OCI-LY7 (cell line): ENCODE measurements around the gene RNF182. TPM values are rescaled to one million over a fixed set of nuclear protein-coding genes. Genes with fewer than 3 reads are reported as not detected.

Source experiments
- BruUV-seq: library from RNA; stranded (reverse); fragments of 400-500 nt; replicated peaks from 2 replicates; lab custom pipeline; 2021; lab: Mats Ljungman, UMichigan
- CTCF ChIA-PET: fragments of 300-600 bp; sonication (Branson Sonifier 250); formaldehyde crosslinking; loops from one replicate; lab custom pipeline; 2022; ENCODE audit warnings: antibody characterized with exemption; ENCODE audit not compliant: unreplicated experiment; lab: Charles Lee
- POLR2A ChIA-PET: fragments of 300-600 bp; sonication (Branson Sonifier 250); formaldehyde crosslinking; loops from one replicate; lab custom pipeline; 2022; ENCODE audit warnings: antibody characterized with exemption; lab: Charles Lee
- DNase-seq: peaks from one replicate; pipeline ENCODE4 v3.0.0-alpha.2; 2015; ENCODE audit warnings: low spot score
- H2AFZ ChIP-seq: fragments of 200-600 bp; sonication (generic), shearing (Covaris generic); 2 replicates; pipeline ENCODE4 v1.6.1; 2014; ENCODE audit warnings: mild to moderate bottlenecking, antibody characterized with exemption, low read length, moderate library complexity
- H3K27ac ChIP-seq: fragments of 200-600 bp; sonication (generic); 2 replicates; pipeline ENCODE4 v1.5.1; 2014; ENCODE audit warnings: mixed run types, low read depth, mild to moderate bottlenecking, moderate library complexity, low read length, inconsistent platforms; ENCODE audit not compliant: poor library complexity, severe bottlenecking
- H3K36me3 ChIP-seq: fragments of 200-600 bp; sonication (generic); 2 replicates; pipeline ENCODE4 v1.6.1; 2014; ENCODE audit warnings: mild to moderate bottlenecking, antibody characterized with exemption, low read length, moderate library complexity, mixed read lengths; ENCODE audit not compliant: insufficient read depth
- H3K4me1 ChIP-seq: fragments of 200-600 bp; sonication (generic); 2 replicates; pipeline ENCODE4 v1.5.1; 2014; ENCODE audit warnings: mild to moderate bottlenecking, low read length; ENCODE audit not compliant: insufficient read depth, poor library complexity, severe bottlenecking
- H3K4me2 ChIP-seq: fragments of 200-600 bp; sonication (generic); 2 replicates; pipeline ENCODE4 v1.6.1; 2014; ENCODE audit warnings: mild to moderate bottlenecking, low read length
- H3K4me3 ChIP-seq: fragments of 200-600 bp; sonication (generic); 2 replicates; pipeline ENCODE4 v1.5.1; 2014; ENCODE audit warnings: mild to moderate bottlenecking, low read depth, low read length; ENCODE audit not compliant: poor library complexity, severe bottlenecking
- H3K79me2 ChIP-seq: fragments of 200-600 bp; sonication (generic); 2 replicates; pipeline ENCODE4 v1.6.1; 2016; ENCODE audit warnings: low read depth, mild to moderate bottlenecking, low read length, moderate library complexity, mixed read lengths; ENCODE audit not compliant: insufficient read depth
- H3K9me2 ChIP-seq: fragments of 200-600 bp; sonication (generic); 2 replicates; pipeline ENCODE4 v1.6.1; 2016; ENCODE audit warnings: mild to moderate bottlenecking, low read length, mixed read lengths; ENCODE audit not compliant: insufficient read depth
- H3K9me3 ChIP-seq: fragments of 200-600 bp; sonication (generic); 2 replicates; pipeline ENCODE4 v1.6.1; 2014; ENCODE audit warnings: mild to moderate bottlenecking, mixed run types, low read length, mixed read lengths
- H4K20me1 ChIP-seq: fragments of 200-600 bp; sonication (generic); 2 replicates; pipeline ENCODE4 v1.6.1; 2014; ENCODE audit warnings: mild to moderate bottlenecking, antibody characterized with exemption, low read length, moderate library complexity, mixed read lengths; ENCODE audit not compliant: insufficient read depth
- EZH2phosphoT487 ChIP-seq: fragments of 200-600 bp; sonication (generic); IDR thresholded peaks from 2 replicates; pipeline ENCODE4 v1.6.1; 2018; ENCODE audit warnings: low read depth, borderline replicate concordance, mild to moderate bottlenecking, mixed run types, antibody characterized with exemption, low read length, moderate library complexity, mixed read lengths
- intact Hi-C: fragments of 100-400 bp; cut with micrococcal nuclease; formaldehyde crosslinking; loops from one replicate; pipeline ENCODE4 v1.10.0; 2022; ENCODE audit not compliant: unreplicated experiment
- total RNA-seq, 2 experiments: library from RNA; depleted of rRNA in 1 of 2; stranded (reverse); fragments of >200 nt in 1 of 2; shearing (Covaris generic) in 1 of 2; gene quantifications; 2 replicates each; pipeline ENCODE4 v1.2.3, GENCODE V29; 2014 to 2022
- TF ChIP-seq, protein P1 (sequence below): fragments of 200-600 bp; sonication (generic); conservative IDR thresholded peaks from 2 replicates; pipeline ENCODE4 v1.5.1; 2014; ENCODE audit warnings: mild to moderate bottlenecking, antibody characterized with exemption, low read length, moderate library complexity, mixed read lengths

The RNF182 gene
- total RNA-seq, 2 experiments from 2014 or later = not detected

DNA sequence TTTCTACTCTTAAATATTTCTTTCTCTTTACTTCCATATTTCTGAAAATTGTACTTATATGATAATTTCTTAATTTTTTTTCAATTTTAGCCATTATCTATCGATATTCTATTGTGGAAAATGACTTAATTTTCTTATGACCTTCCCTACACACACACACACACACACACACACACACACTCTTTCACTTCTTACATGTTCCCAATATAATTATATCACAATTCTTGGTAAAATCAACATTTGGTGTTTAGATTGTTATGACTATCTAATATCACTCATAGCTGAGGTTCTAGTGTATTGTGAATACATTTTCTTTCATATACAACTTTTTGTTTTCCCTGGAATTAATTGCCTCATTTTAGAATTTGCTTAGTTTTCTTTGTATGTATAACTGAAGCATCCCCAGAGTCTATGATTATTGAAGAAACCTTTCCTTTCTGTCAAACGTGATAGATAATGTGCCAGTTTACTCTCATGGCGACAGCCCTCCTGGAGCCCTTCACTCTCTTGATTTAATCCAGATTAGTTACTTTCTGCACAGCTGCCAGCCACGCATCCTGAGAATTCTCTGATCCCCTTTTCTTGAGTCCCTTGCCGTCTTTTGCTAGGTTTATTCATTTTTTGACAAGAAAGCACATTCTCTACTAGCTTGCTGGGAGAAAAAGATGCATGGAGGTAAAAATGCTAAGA is 63.4 kb downstream of the RNF182 start:
- DNase-seq = no peak
- Histone ChIP-seq H2AFZ (no peak overlapping the region), H3K9me3 (no peaks in the 10 kb centered on the region), H3K4me2 (no peak overlapping the region), H3K4me1 (no peaks in the 10 kb centered on the region), H3K4me3 (no peak overlapping the region), H4K20me1 (no peaks in the 10 kb centered on the region), H3K9me2 (no peaks in the 10 kb centered on the region), H3K79me2 (no peaks in the 10 kb centered on the region), H3K27ac (no peak overlapping the region), H3K36me3 (no peaks in the 10 kb centered on the region)
- CTCF ChIA-PET = interaction anchor here (0.6 kb wide), 1 partner anchor 226 kb away, joined by 5 read pairs; no protein-coding TSS in a partner anchor
- TF ChIP-seq EZH2phosphoT487 = no peak
- TF ChIP-seq, protein P1, sequence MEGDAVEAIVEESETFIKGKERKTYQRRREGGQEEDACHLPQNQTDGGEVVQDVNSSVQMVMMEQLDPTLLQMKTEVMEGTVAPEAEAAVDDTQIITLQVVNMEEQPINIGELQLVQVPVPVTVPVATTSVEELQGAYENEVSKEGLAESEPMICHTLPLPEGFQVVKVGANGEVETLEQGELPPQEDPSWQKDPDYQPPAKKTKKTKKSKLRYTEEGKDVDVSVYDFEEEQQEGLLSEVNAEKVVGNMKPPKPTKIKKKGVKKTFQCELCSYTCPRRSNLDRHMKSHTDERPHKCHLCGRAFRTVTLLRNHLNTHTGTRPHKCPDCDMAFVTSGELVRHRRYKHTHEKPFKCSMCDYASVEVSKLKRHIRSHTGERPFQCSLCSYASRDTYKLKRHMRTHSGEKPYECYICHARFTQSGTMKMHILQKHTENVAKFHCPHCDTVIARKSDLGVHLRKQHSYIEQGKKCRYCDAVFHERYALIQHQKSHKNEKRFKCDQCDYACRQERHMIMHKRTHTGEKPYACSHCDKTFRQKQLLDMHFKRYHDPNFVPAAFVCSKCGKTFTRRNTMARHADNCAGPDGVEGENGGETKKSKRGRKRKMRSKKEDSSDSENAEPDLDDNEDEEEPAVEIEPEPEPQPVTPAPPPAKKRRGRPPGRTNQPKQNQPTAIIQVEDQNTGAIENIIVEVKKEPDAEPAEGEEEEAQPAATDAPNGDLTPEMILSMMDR = no peak
- intact Hi-C loops = no loop called here
- POLR2A ChIA-PET = interaction anchor here (0.6 kb wide), 1 partner anchor 33 kb away, joined by 3 read pairs; no protein-coding TSS in a partner anchor
- no TSS peak for BruUV-seq

- ChIA-PET CTCF (interaction anchor here (0.6 kb wide), 1 partner anchor 68 kb away, joined by 7 read pairs; no protein-coding TSS in a partner anchor), POLR2A (interaction anchor here (0.5 kb wide), 1 partner anchor 74 kb away, joined by 3 read pairs; no protein-coding TSS in a partner anchor)
- H3K79me2 ChIP-seq = no peaks in the 10 kb centered on the region
- H3K4me1 ChIP-seq = no peaks in the 10 kb centered on the region
- H3K4me3 ChIP-seq = no peak overlapping the region
- H3K9me2 ChIP-seq = no peaks in the 10 kb centered on the region
- no peak overlapping the region for H2AFZ ChIP-seq
- no peaks in the 10 kb centered on the region for H3K9me3 ChIP-seq
- no peaks in the 10 kb centered on the region for H4K20me1 ChIP-seq
- DNase-seq = no peak
- TF ChIP-seq, protein P1 = no peak
- no peak for TF ChIP-seq EZH2phosphoT487
- no peaks in the 10 kb centered on the region for H3K36me3 ChIP-seq
- BruUV-seq = no TSS peak
- H3K27ac ChIP-seq = no peak overlapping the region
- H3K4me2 ChIP-seq = no peak overlapping the region
- intact Hi-C loops = no loop called here
These were observed 64.2 kb downstream of the RNF182 start for GRCh38 chr6:13988908-13989307.
